Kidney (tissue), 14 donors: ENCODE results near the gene RNF43. TPM values are rescaled to one million over a fixed set of nuclear protein-coding genes. Genes with fewer than 3 reads are reported as not detected.

Experiments used
- DNase-seq, 5 donors: peaks; one replicate each; pipeline ENCODE4 v3.0.0-alpha.2; 2013 to 2020
- FAIRE-seq: peaks from 2 replicates; lab custom pipeline; 2012; peaks lifted over from hg19 to GRCh38; lab: Jason Lieb, UNC
- H3K27ac ChIP-seq, 2 donors: one replicate each; pipeline ENCODE4 v1.7.0; 2013; ENCODE audit warnings: low read depth in 2 of 2, low read length in 2 of 2, inconsistent platforms in 1 of 2
- H3K27me3 ChIP-seq: one replicate; pipeline ENCODE4 v1.7.1; 2013; ENCODE audit warnings: low read length, inconsistent platforms; ENCODE audit not compliant: control insufficient read depth, insufficient read depth
- H3K36me3 ChIP-seq, 3 donors: one replicate each; pipeline versions ENCODE4 v1.7.0 to v1.7.1; 2013; ENCODE audit warnings: low read length in 3 of 3, control low read depth in 1 of 3, inconsistent platforms in 1 of 3; ENCODE audit not compliant: insufficient read depth in 3 of 3, control insufficient read depth in 2 of 3
- H3K4me1 ChIP-seq, 3 donors: one replicate each; pipeline versions ENCODE4 v1.7.0 to v1.7.1; 2013; ENCODE audit warnings: low read length in 3 of 3, inconsistent platforms in 1 of 3, low read depth in 1 of 3; ENCODE audit not compliant: control insufficient read depth in 2 of 3, insufficient read depth in 2 of 3
- H3K4me3 ChIP-seq, 3 donors: one replicate each; pipeline versions ENCODE4 v1.7.0 to v1.8.1; 2013; ENCODE audit warnings: low read length in 3 of 3, control low read depth in 1 of 3, inconsistent platforms in 1 of 3
- H3K9ac ChIP-seq, 3 donors: one replicate each; pipeline versions ENCODE4 v1.7.0 to v1.7.1; 2013; ENCODE audit warnings: low read length in 3 of 3, control low read depth in 1 of 3, inconsistent platforms in 1 of 3
- H3K9me3 ChIP-seq, 3 donors: one replicate each; pipeline versions ENCODE4 v1.7.0 to v1.7.1; 2013; ENCODE audit warnings: low read length in 3 of 3, control low read depth in 1 of 3, inconsistent platforms in 1 of 3; ENCODE audit not compliant: control insufficient read depth in 2 of 3, insufficient read depth in 1 of 3
- CTCF ChIP-seq: IDR thresholded peaks from 3 replicates; pipeline ENCODE4 v1.5.1; 2012; ENCODE audit warnings: mild to moderate bottlenecking, moderate library complexity, borderline replicate concordance; ENCODE audit not compliant: insufficient read depth; ENCODE audit errors: extremely low read depth
- intact Hi-C: fragments of 100-400 bp; cut with DNase I; formaldehyde crosslinking; loops from one replicate; pipeline ENCODE4 v1.11.1; 2022
- polyA plus RNA-seq: library from polyadenylated mRNA; stranded (reverse); fragments of 350-450 nt; fragmentation: Illumina TruSeq; extraction: RNeasy Lipid Tissue Mini Kit (QIAGEN cat#74804); gene quantifications from one replicate; pipeline ENCODE4 v1.2.3, GENCODE V29; 2014; ENCODE audit warnings: low read depth, low replicate concordance; ENCODE audit not compliant: insufficient read depth
- total RNA-seq: library from RNA; stranded (reverse); fragmentation: NEBNext Ultra II Directional; extraction: Animal tissue kit (Norgen Biotek cat#: 25700); gene quantifications from one replicate; pipeline ENCODE4 v1.2.1, GENCODE V29; 2021
- donor health status: control.
- donor health status: control.
- donor health status: control.
- donor health status: control.
- donor health status: control.
- donor health status: DM: yes; HTN: yes; CAD: no.
- donor health status: Normal renal cell carcinoma (clear cell type).

The RNF43 gene
- total and polyA plus RNA-seq, 2 donors from 2014 or later, result 7.8 to 9.5 TPM

GRCh38 chr17:58447039-58447975 lies 30.0 kb upstream of the RNF43 start:
- H3K27me3 ChIP-seq, result no peaks in the 10 kb centered on the region
- FAIRE-seq (no peak), DNase-seq (peak in 4 of 5 donors; percentile 56 to 78 (median 75))
- intact Hi-C loops, result loop anchor here (10.0 kb wide), 1 partner anchor 143 kb away; no protein-coding TSS in a partner anchor
- H3K9me3 ChIP-seq, result no peaks in the 10 kb centered on the region
- H3K27ac ChIP-seq, result no peak overlapping the region
- no peak overlapping the region for H3K9ac ChIP-seq
- no peak overlapping the region for H3K4me3 ChIP-seq
- no peaks in the 10 kb centered on the region for H3K36me3 ChIP-seq
- no peaks in the 10 kb centered on the region for H3K4me1 ChIP-seq
- TF ChIP-seq CTCF, result peak; percentile 76

- Histone ChIP-seq H3K9ac (no peak overlapping the region), H3K4me1 (no peaks in the 10 kb centered on the region), H3K4me3 (no peak overlapping the region), H3K27me3 (no peaks in the 10 kb centered on the region), H3K27ac (no peak overlapping the region), H3K36me3 (no peaks in the 10 kb centered on the region), H3K9me3 (no peaks in the 10 kb centered on the region)
- FAIRE-seq (no peak), DNase-seq (no peak)
- TF ChIP-seq CTCF, result no peak
- intact Hi-C loops, result loop anchor here (10.0 kb wide), 1 partner anchor 141 kb away; no protein-coding TSS in a partner anchor
Observed at GRCh38 chr17:58446086-58446485, 28.8 kb upstream of the RNF43 start.

- no peaks in the 10 kb centered on the region for H3K36me3 ChIP-seq
- no peaks in the 10 kb centered on the region for H3K4me1 ChIP-seq
- FAIRE-seq, result no peak
- no peaks in the 10 kb centered on the region for H3K9me3 ChIP-seq
- H3K9ac ChIP-seq, result no peak overlapping the region
- intact Hi-C loops, result no loop called here
- no peak overlapping the region for H3K4me3 ChIP-seq
- no peak for TF ChIP-seq CTCF
- no peak overlapping the region for H3K27ac ChIP-seq
- no peak for DNase-seq
- H3K27me3 ChIP-seq, result no peaks in the 10 kb centered on the region
Observed at GRCh38 chr17:58436805-58437239, 19.5 kb upstream of the RNF43 start.
